ENCODE results near the gene DEK. TPM values are rescaled to one million over a fixed set of nuclear protein-coding genes. Genes with fewer than 3 reads are reported as not detected.
"Not testable (repeated sequence)": the region's sequence is repeated elsewhere in the genome, so short reads cannot be mapped to it uniquely, and the experiment has no call there.

The DEK gene
- total and polyA plus RNA-seq, 2 donors, result 82.0 to 205 TPM

DNA sequence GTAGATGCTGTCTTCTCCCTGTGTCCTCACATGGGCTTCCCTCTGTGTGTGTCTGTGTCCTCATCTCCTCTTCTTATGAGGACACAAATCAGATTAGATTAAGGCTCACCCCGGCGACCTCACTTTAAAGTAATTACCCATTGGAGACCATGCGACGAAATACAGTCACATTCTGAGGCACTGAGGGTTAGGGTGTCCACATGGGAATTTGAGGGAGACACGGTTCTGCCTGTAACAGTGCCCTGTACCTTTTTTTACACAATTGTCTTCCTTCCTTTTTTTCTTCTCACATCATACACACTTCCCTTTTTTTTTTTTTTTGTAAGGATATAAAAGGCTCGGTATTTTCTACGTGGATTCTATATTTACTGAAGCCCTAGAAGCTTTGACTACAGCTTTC is 48.9 kb downstream of the DEK start:
- no peaks in the 10 kb centered on the region for H3K36me3 ChIP-seq (ENCODE audit: insufficient read depth)
- H3K27ac ChIP-seq (ENCODE audit: low read depth), result no peak overlapping the region
- WGBS, result 74% methylated on average over 7 of the region's 7 CpGs
- no peak for DNase-seq (ENCODE audit: extremely low spot score)
- no peaks in the 10 kb centered on the region for H3K4me1 ChIP-seq (ENCODE audit: insufficient read depth)
- no peak overlapping the region for H3K4me3 ChIP-seq (ENCODE audit: low read depth, low read length)

DNA sequence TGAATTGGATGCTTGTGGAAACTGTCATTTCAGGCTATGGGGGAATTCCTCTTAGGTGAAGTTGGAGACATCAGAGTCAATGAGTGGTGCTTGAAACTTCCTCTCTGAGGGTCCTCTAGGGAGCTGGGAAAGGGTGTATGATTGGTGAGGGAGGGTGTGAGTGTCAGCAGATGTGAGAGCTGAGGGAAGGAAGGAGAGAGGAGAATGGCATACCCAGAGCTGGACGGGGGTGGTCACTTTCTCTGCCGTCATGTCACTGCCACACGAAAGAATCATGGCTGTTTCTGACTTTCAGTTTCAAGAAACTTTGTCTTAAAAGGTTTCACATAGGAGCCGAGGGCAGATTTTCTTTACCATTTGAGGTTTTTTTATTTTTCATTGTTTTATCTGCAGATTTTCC is 50.3 kb downstream of the DEK start:
- no peaks in the 10 kb centered on the region for H3K36me3 ChIP-seq (ENCODE audit: insufficient read depth)
- no peaks in the 10 kb centered on the region for H3K4me1 ChIP-seq (ENCODE audit: insufficient read depth)
- 80% methylated on average over 4 of the region's 4 CpGs for WGBS
- no peak for DNase-seq (ENCODE audit: extremely low spot score)
- H3K27ac ChIP-seq (ENCODE audit: low read depth), result no peak overlapping the region
- no peak overlapping the region for H3K4me3 ChIP-seq (ENCODE audit: low read depth, low read length)

DNA sequence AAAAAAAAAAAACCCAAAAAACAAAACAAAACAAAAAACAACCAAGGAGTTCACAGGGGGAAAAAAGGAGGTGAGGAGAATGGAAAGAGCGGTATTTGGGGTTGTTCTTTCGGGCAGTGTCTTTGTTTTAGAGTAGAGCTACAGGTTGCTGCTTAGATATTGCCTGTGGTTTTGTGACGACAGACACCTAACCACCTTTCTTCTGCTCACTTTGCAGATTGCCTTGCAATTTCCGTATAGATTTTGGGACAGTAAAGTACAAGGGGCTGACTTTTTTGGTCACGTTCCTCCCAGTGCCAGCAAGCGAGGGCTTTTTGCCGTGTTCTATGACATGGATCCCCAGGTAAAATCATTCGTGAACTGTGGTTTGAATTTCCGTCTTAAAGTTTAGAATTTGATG is 50.9 kb downstream of the DEK start:
- no peak for DNase-seq (ENCODE audit: extremely low spot score)
- 95% methylated on average over 9 of the region's 9 CpGs for WGBS
- Histone ChIP-seq H3K36me3 (ENCODE audit: insufficient read depth) (no peaks in the 10 kb centered on the region), H3K4me1 (ENCODE audit: insufficient read depth) (no peaks in the 10 kb centered on the region), H3K27ac (ENCODE audit: low read depth) (no peak overlapping the region), H3K4me3 (ENCODE audit: low read depth, low read length) (no peak overlapping the region)

DNA sequence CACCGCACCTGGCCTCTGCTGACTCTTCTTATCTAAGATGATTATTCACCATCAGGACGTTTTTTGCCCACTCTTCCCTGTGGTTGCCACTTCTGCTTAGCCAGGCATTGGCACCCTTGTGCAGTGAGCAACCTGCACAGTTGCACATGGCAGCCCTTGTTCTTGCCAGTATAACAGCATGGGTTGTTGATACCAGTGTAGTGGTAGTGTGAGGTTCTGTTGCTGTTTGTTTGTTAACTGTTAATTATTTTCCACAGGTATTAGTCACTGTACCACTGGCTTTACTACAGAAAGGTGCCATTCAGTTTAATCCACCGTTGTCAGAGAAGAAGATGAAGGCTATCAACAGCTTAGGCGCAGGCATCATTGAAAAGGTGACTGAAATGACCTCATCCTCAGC is 52.1 kb downstream of the DEK start:
- no peak for DNase-seq (ENCODE audit: extremely low spot score)
- no peak overlapping the region for H3K4me3 ChIP-seq (ENCODE audit: low read depth, low read length)
- WGBS, result 86% methylated on average over 4 of the region's 4 CpGs
- no peak overlapping the region for H3K27ac ChIP-seq (ENCODE audit: low read depth)
- H3K4me1 ChIP-seq (ENCODE audit: insufficient read depth), result no peaks in the 10 kb centered on the region
- no peaks in the 10 kb centered on the region for H3K36me3 ChIP-seq (ENCODE audit: insufficient read depth)

DNA sequence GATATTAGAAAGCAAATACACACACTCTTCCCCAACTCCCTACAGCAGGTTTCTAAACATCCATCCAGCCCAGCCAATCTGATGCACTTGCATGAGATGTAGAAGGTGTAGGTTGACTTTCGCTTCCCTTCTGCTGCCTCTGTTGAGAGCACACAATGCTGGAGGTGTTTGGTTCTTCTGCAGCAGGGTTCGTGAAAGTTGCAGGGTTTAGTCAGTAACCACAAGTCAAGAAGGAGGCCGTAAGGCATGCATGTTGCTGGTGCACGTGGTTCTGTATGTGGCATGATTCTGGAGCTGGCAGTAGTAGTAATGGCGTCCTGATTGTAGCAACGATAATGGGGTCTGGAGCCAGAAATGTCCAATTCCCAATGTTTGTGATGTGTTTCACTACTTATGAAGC is 53.0 kb downstream of the DEK start:
- H3K4me3 ChIP-seq (ENCODE audit: low read depth, low read length), result no peak overlapping the region
- H3K36me3 ChIP-seq (ENCODE audit: insufficient read depth), result no peaks in the 10 kb centered on the region
- H3K4me1 ChIP-seq (ENCODE audit: insufficient read depth), result no peaks in the 10 kb centered on the region
- DNase-seq (ENCODE audit: extremely low spot score), result no peak
- no peak overlapping the region for H3K27ac ChIP-seq (ENCODE audit: low read depth)
- WGBS, result 93% methylated on average over 6 of the region's 6 CpGs

DNA sequence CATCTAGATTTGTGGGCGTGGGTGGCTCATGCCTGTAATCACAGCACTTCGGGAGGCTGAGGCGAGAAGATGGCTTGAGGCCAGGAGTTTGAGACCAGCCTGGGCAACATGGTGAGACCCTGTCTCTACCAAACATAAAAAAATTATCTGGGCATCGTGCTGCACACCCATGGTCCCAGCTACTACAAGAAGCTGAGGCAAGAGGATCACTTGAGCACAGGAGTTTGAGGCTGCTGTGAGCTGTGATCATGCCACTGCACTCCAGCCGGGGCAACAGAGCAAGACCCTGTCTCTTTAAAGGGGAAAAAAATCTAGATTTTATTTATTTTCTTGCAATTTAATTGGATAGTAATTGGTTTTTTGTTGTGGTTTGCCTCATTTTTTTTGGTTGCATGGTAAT is 53.6 kb downstream of the DEK start:
- no peak overlapping the region for H3K4me3 ChIP-seq (ENCODE audit: low read depth, low read length)
- WGBS, result 89% methylated on average over 5 of the region's 5 CpGs
- no peaks in the 10 kb centered on the region for H3K36me3 ChIP-seq (ENCODE audit: insufficient read depth)
- DNase-seq (ENCODE audit: extremely low spot score), result no peak
- H3K27ac ChIP-seq (ENCODE audit: low read depth), result no peak overlapping the region
- H3K4me1 ChIP-seq (ENCODE audit: insufficient read depth), result no peaks in the 10 kb centered on the region

DNA sequence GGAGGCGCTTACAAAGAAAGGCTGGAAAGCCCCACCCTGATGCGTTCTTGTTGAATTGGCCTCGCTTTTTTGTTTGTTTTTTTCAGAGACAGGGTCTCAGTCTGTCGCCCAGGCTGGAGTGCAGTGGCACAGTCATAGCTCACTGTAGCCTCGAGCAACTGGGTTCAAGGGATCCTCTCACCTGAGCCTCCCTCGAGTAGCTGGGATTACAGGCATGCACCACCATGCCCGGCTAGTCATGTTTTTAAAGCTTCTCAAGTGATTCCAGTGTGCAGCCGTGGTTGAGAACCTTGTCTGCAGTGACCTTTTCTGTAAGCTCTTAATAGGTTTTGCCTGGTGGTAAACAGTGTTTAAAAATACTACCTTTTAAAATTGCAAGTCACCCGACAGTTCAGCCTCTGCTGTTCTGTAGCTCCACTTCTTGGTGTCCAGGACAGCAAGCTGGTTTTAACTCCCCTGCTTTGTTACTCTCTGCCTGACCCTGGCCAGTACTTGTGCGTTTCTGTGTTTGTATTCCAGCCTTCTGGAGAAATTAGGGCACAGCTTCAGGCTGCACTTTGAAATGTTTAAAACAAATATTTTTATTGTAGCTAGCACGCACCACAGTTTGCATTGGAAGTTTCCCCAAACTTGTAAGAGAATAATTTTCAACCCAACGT is 54.7 kb downstream of the DEK start:
- Histone ChIP-seq H3K4me3 (ENCODE audit: low read depth, low read length) (no peak overlapping the region), H3K27ac (ENCODE audit: low read depth) (no peak overlapping the region), H3K4me1 (ENCODE audit: insufficient read depth) (no peaks in the 10 kb centered on the region), H3K36me3 (ENCODE audit: insufficient read depth) (no peaks in the 10 kb centered on the region)
- WGBS, result 64% methylated on average over 12 of the region's 12 CpGs
- DNase-seq (ENCODE audit: extremely low spot score), result no peak

DNA sequence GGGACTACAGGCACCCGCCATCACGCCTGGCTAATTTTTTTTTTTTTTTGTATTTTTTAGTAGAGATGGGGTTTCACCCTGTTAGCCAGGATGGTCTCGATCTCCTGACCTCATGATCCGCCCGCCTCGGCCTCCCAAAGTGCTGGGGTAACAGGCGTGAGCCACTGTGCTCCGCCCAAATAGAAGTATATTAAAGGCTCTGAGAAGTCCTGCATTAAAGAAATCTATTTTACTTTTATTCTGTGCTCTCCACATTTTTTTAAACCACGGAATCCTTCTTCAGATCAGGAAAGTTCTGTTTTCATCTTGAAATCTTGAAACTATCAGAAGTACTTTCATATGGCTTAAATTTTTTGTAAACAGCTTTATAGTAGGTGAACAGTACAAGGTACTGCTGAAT is 55.6 kb downstream of the DEK start:
- WGBS, result 86% methylated on average over 9 of the region's 9 CpGs
- H3K36me3 ChIP-seq (ENCODE audit: insufficient read depth); H3K4me3 ChIP-seq (ENCODE audit: low read depth, low read length); H3K27ac ChIP-seq (ENCODE audit: low read depth); DNase-seq (ENCODE audit: extremely low spot score); H3K4me1 ChIP-seq (ENCODE audit: insufficient read depth): not testable (repeated sequence)

DNA sequence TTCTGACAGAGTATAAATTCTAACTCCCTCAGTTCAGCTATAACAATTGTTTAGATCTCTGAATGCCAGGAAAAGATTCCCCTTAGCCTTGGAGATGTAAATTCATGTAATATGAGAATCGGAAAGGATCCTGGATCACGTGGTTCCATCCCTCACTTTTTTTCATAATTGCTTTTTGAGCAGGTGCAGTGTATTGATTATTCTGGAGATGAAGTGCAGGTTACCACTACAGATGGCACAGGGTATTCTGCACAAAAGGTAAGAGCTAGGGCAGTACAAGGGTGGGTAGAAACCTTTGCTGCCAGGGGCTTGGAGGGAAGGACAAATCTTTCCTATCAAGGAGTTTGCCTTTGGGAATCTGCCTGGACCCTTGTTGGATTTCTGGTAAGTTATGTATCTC is 56.4 kb downstream of the DEK start:
- DNase-seq (ENCODE audit: extremely low spot score), result no peak
- Histone ChIP-seq H3K27ac (ENCODE audit: low read depth) (no peak overlapping the region), H3K4me1 (ENCODE audit: insufficient read depth) (no peaks in the 10 kb centered on the region), H3K36me3 (ENCODE audit: insufficient read depth) (no peaks in the 10 kb centered on the region), H3K4me3 (ENCODE audit: low read depth, low read length) (no peak overlapping the region)
- WGBS, result 35% methylated on average over 2 of the region's 2 CpGs

DNA sequence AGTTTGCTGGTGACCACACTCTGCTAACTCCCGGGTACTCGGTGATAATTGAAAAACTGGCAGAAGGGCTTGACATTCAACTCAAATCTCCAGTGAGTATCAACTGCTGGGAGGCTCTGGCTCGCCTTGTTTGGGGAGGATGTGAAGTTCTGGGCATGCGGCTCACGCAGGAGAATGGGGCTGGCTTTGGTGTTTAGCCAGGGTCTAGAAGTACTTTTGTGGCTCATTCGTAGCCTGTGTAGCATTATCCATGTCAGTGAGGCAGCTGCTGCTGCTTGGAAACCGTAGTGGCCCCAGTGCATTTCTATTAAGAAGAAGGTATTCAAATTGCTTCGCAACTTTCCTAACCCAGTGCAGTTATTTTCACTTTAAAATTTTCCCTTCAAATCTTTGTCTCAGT is 56.9 kb downstream of the DEK start:
- Histone ChIP-seq H3K4me1 (ENCODE audit: insufficient read depth) (no peaks in the 10 kb centered on the region), H3K4me3 (ENCODE audit: low read depth, low read length) (no peak overlapping the region), H3K36me3 (ENCODE audit: insufficient read depth) (no peaks in the 10 kb centered on the region), H3K27ac (ENCODE audit: low read depth) (no peak overlapping the region)
- no peak for DNase-seq (ENCODE audit: extremely low spot score)
- WGBS, result 52% methylated on average over 8 of the region's 8 CpGs

DNA sequence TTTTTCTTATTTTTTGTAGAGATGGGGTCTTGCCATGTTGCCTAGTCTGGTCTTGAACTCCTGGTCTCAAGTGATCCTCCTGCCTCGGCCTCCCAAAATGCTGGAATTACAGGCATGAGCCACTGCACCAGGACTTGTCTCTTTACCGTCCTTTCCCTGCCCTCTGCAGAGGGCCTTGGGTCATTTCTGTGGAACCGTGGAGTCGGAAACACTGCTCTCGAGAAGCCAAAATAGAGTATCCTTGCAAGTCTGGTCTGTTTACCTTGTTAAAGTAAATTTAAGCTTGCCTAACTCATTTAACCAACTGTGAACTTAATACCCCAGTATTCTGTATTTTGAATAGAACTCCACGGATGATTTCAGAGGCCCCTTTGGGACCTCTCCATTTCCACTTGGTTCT is 57.7 kb downstream of the DEK start:
- no peak for DNase-seq (ENCODE audit: extremely low spot score)
- no peak overlapping the region for H3K27ac ChIP-seq (ENCODE audit: low read depth)
- no peak overlapping the region for H3K4me3 ChIP-seq (ENCODE audit: low read depth, low read length)
- WGBS, result 97% methylated on average over 6 of the region's 6 CpGs
- no peaks in the 10 kb centered on the region for H3K4me1 ChIP-seq (ENCODE audit: insufficient read depth)
- H3K36me3 ChIP-seq (ENCODE audit: insufficient read depth), result no peaks in the 10 kb centered on the region

DNA sequence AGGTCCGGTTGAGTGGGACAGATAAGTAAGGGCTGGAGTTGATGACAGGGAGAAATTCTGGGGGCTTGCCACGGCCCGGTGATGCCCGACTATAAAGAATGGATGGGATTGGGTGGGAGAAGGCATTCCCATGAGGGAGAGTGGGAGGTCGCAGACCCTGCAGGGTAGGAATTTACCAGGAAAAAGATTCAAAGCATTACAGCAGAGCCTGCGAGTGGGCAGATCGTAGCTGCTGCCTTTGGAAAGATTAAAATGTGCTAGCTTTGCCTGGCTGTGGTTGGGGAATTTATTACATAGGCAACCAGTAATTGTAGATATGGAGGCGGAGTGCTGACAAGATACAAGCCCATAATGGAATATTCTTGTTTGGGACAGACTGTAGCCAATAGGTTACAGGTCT is 59.6 kb downstream of the DEK start:
- no peak for DNase-seq (ENCODE audit: extremely low spot score)
- no peaks in the 10 kb centered on the region for H3K4me1 ChIP-seq (ENCODE audit: insufficient read depth)
- 89% methylated on average over 8 of the region's 8 CpGs for WGBS
- H3K36me3 ChIP-seq (ENCODE audit: insufficient read depth), result no peaks in the 10 kb centered on the region
- no peak overlapping the region for H3K27ac ChIP-seq (ENCODE audit: low read depth)
- no peak overlapping the region for H3K4me3 ChIP-seq (ENCODE audit: low read depth, low read length)

DNA sequence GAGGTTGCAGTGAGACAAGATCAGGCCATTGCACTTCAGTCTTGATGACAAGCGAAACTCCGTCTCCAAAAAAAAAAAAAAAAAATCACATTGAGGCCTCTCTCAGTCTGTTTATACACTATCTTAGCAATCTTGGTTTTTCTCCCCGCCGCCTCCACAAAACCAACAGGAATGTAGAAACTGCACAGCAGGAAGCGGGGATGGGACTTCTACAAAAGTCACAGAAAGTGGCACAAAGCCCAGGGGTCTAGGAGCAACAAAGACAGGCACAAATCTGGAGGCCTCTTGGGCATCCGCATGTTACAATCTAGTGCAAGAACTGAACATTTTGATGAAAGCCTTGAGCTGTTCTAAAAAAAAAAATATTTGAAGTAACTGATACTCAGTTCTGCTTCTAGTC is 60.5 kb downstream of the DEK start:
- DNase-seq (ENCODE audit: extremely low spot score), result no peak
- H3K36me3 ChIP-seq (ENCODE audit: insufficient read depth), result no peaks in the 10 kb centered on the region
- H3K4me1 ChIP-seq (ENCODE audit: insufficient read depth), result no peaks in the 10 kb centered on the region
- no peak overlapping the region for H3K27ac ChIP-seq (ENCODE audit: low read depth)
- H3K4me3 ChIP-seq (ENCODE audit: low read depth, low read length), result no peak overlapping the region
- WGBS, result 90% methylated on average over 6 of the region's 6 CpGs

DNA sequence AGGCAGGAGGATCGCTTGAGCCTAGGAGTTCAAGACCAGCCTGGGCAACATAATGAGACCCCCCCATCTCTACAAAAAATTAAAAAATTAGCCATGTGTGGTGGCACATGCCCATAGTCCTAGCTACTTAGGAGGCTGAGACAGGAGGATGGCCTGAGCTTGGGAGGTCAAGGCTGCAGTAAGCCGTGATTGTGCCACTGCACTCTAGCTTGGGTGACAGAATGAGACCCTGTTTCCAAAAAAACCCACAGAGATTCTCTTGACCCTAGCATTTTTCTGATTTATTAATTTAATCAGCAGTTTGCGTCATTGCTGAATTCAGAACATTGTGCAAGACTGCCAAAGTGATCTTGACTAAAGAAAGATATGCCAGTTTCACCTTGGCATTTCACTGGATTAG is 72.3 kb downstream of the DEK start:
- H3K4me1 ChIP-seq (ENCODE audit: insufficient read depth), result no peaks in the 10 kb centered on the region
- DNase-seq (ENCODE audit: extremely low spot score), result no peak
- H3K27ac ChIP-seq (ENCODE audit: low read depth), result no peak overlapping the region
- no peaks in the 10 kb centered on the region for H3K36me3 ChIP-seq (ENCODE audit: insufficient read depth)
- 99% methylated on average over 3 of the region's 3 CpGs for WGBS
- H3K4me3 ChIP-seq (ENCODE audit: low read depth, low read length), result no peak overlapping the region

DNA sequence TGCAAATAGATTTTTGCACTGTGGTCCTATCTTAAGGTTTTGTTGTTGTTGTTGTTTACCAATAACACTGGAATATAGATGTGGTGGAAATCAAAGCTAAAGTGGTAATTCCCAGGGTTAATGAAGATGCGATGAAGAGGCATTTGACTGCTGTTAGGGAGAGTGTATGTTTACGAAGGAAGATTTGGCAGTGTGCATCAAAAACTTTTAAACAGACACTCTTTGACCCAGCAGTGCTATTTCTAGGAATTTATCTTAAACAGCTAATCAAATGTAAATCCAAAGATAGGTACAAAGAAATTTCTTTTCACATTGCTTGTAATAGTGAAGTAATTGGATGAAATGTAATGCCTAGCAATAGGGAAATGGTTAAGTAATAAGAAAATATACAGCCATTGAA is 75.1 kb downstream of the DEK start:
- Histone ChIP-seq H3K36me3 (ENCODE audit: insufficient read depth) (no peaks in the 10 kb centered on the region), H3K27ac (ENCODE audit: low read depth) (no peak overlapping the region), H3K4me1 (ENCODE audit: insufficient read depth) (no peaks in the 10 kb centered on the region), H3K4me3 (ENCODE audit: low read depth, low read length) (no peak overlapping the region)
- no peak for DNase-seq (ENCODE audit: extremely low spot score)
- WGBS, result 76% methylated on average over 2 of the region's 2 CpGs

Data from urinary bladder (tissue), 4 donors.